HepG2 (cell line): ENCODE results near the gene ANKRD13D. TPM values are rescaled to one million over a fixed set of nuclear protein-coding genes. Genes with fewer than 3 reads are reported as not detected.
A peak's percentile ranks its signal among the peaks of the same experiment; 100 is the strongest.

Experiments
- AHR ChIP-seq: IDR thresholded peaks from 2 replicates; pipeline ENCODE4 v1.6.1; 2018; ENCODE audit warnings: missing genetic modification reagents, missing compliant biosample characterization
- BCL6 ChIP-seq: IDR thresholded peaks from 2 replicates; pipeline ENCODE4 v1.6.1; 2016; ENCODE audit warnings: missing genetic modification reagents, missing compliant biosample characterization
- KDM5A ChIP-seq: fragments of 200-600 bp; sonication (generic); IDR thresholded peaks from 2 replicates; pipeline ENCODE4 v1.7.0; 2018; ENCODE audit warnings: antibody characterized with exemption, mild to moderate bottlenecking, low read length, borderline replicate concordance
- MYNN ChIP-seq: sonication (generic); formaldehyde crosslinking; IDR thresholded peaks from 2 replicates; pipeline ENCODE4 v1.4.0; 2020; ENCODE audit warnings: mild to moderate bottlenecking, low read depth, missing genetic modification reagents
- NR1H2 ChIP-seq: sonication (generic); formaldehyde crosslinking; IDR thresholded peaks from 2 replicates; pipeline ENCODE4 v1.8.1; 2022; ENCODE audit warnings: low read depth, missing genetic modification reagents, borderline replicate concordance
- PBX3 ChIP-seq: sonication (generic); formaldehyde crosslinking; IDR thresholded peaks from 2 replicates; pipeline ENCODE4 v1.8.1; 2023; ENCODE audit warnings: missing genetic modification reagents, inconsistent platforms, borderline replicate concordance
- PITX1 ChIP-seq: sonication (generic); formaldehyde crosslinking; IDR thresholded peaks from 2 replicates; pipeline ENCODE4 v1.5.1; 2020; ENCODE audit warnings: mild to moderate bottlenecking, missing genetic modification reagents
- ZBTB43 ChIP-seq: sonication (generic); formaldehyde crosslinking; conservative IDR thresholded peaks from 2 replicates; pipeline ENCODE4 v1.4.0; 2020; ENCODE audit warnings: missing genetic modification reagents
- ZFY ChIP-seq: sonication (generic); formaldehyde crosslinking; IDR thresholded peaks from 2 replicates; pipeline ENCODE4 v1.4.0; 2020; ENCODE audit warnings: missing genetic modification reagents
- ZNF331 ChIP-seq: sonication (generic); formaldehyde crosslinking; IDR thresholded peaks from 2 replicates; pipeline ENCODE4 v1.4.0; 2020; ENCODE audit warnings: missing genetic modification reagents
- polyA plus RNA-seq, 8 experiments: library from polyadenylated mRNA; depleted of rRNA in 3 of 8; stranded (reverse) in 7 of 8; unstranded in 1 of 8; fragments of >200 nt; fragmentation: Illumina TruSeq in 4 of 8; extraction: Trizol in 4 of 8; gene quantifications; 2 replicates each; pipeline versions ENCODE4 v1.2.1 to v1.2.3, GENCODE V29; 2011 to 2016; ENCODE audit warnings: low read depth in 4 of 8, missing spikeins in 1 of 8, mixed read lengths in 1 of 8; ENCODE audit not compliant: insufficient read depth in 1 of 8
- total RNA-seq, 5 experiments: library from RNA; depleted of rRNA; stranded (reverse); fragments of >200 nt; fragmentation: Illumina TruSeq; extraction: Trizol; gene quantifications; 2 replicates each; pipeline ENCODE4 v1.2.3, GENCODE V29; 2016; ENCODE audit warnings: low read depth in 1 of 5
- TF ChIP-seq, protein P1 (sequence below): sonication (generic); formaldehyde crosslinking; IDR thresholded peaks from 2 replicates; pipeline ENCODE4; 2020; ENCODE audit warnings: missing genetic modification reagents, mild to moderate bottlenecking, borderline replicate concordance
- TF ChIP-seq, protein P2 (sequence below): sonication (generic); formaldehyde crosslinking; IDR thresholded peaks from one replicate; pipeline ENCODE4 v1.5.1; 2020; ENCODE audit warnings: mild to moderate bottlenecking, missing genetic modification reagents; ENCODE audit errors: not compliant biosample characterization
- TF ChIP-seq, protein P3 (sequence below): sonication (generic); formaldehyde crosslinking; IDR thresholded peaks from 2 replicates; pipeline ENCODE4 v1.4.0; 2020; ENCODE audit warnings: missing genetic modification reagents, borderline replicate concordance

ANKRD13D gene
- total and polyA plus RNA-seq, 2 of the 13 experiments (the other 11 are each of a cell fraction or from before 2014, with no cell fraction given): 18.6 to 27.3 TPM

GRCh38 chr11:67317888-67318555, 28.9 kb downstream of the ANKRD13D start (continued):
- TF ChIP-seq, protein P1, sequence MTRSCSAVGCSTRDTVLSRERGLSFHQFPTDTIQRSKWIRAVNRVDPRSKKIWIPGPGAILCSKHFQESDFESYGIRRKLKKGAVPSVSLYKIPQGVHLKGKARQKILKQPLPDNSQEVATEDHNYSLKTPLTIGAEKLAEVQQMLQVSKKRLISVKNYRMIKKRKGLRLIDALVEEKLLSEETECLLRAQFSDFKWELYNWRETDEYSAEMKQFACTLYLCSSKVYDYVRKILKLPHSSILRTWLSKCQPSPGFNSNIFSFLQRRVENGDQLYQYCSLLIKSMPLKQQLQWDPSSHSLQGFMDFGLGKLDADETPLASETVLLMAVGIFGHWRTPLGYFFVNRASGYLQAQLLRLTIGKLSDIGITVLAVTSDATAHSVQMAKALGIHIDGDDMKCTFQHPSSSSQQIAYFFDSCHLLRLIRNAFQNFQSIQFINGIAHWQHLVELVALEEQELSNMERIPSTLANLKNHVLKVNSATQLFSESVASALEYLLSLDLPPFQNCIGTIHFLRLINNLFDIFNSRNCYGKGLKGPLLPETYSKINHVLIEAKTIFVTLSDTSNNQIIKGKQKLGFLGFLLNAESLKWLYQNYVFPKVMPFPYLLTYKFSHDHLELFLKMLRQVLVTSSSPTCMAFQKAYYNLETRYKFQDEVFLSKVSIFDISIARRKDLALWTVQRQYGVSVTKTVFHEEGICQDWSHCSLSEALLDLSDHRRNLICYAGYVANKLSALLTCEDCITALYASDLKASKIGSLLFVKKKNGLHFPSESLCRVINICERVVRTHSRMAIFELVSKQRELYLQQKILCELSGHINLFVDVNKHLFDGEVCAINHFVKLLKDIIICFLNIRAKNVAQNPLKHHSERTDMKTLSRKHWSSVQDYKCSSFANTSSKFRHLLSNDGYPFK (CRISPR knock-in tag): peak; percentile 26; the same call in 1 of the 2 replicates
- no peak; the same call in 1 of the 2 replicates for TF ChIP-seq ZNF331 (CRISPR knock-in tag)
- TF ChIP-seq MYNN: no peak
- 0 out of 2 replicates have a peak, but pooled peaks have one; percentile 21 for TF ChIP-seq AHR (CRISPR knock-in tag)
- no peak for TF ChIP-seq ZBTB43 (CRISPR knock-in tag)
- TF ChIP-seq PITX1 (CRISPR knock-in tag): no peak
- TF ChIP-seq KDM5A: peak; percentile 17; the same call in 1 of the 2 replicates
- TF ChIP-seq, protein P2, sequence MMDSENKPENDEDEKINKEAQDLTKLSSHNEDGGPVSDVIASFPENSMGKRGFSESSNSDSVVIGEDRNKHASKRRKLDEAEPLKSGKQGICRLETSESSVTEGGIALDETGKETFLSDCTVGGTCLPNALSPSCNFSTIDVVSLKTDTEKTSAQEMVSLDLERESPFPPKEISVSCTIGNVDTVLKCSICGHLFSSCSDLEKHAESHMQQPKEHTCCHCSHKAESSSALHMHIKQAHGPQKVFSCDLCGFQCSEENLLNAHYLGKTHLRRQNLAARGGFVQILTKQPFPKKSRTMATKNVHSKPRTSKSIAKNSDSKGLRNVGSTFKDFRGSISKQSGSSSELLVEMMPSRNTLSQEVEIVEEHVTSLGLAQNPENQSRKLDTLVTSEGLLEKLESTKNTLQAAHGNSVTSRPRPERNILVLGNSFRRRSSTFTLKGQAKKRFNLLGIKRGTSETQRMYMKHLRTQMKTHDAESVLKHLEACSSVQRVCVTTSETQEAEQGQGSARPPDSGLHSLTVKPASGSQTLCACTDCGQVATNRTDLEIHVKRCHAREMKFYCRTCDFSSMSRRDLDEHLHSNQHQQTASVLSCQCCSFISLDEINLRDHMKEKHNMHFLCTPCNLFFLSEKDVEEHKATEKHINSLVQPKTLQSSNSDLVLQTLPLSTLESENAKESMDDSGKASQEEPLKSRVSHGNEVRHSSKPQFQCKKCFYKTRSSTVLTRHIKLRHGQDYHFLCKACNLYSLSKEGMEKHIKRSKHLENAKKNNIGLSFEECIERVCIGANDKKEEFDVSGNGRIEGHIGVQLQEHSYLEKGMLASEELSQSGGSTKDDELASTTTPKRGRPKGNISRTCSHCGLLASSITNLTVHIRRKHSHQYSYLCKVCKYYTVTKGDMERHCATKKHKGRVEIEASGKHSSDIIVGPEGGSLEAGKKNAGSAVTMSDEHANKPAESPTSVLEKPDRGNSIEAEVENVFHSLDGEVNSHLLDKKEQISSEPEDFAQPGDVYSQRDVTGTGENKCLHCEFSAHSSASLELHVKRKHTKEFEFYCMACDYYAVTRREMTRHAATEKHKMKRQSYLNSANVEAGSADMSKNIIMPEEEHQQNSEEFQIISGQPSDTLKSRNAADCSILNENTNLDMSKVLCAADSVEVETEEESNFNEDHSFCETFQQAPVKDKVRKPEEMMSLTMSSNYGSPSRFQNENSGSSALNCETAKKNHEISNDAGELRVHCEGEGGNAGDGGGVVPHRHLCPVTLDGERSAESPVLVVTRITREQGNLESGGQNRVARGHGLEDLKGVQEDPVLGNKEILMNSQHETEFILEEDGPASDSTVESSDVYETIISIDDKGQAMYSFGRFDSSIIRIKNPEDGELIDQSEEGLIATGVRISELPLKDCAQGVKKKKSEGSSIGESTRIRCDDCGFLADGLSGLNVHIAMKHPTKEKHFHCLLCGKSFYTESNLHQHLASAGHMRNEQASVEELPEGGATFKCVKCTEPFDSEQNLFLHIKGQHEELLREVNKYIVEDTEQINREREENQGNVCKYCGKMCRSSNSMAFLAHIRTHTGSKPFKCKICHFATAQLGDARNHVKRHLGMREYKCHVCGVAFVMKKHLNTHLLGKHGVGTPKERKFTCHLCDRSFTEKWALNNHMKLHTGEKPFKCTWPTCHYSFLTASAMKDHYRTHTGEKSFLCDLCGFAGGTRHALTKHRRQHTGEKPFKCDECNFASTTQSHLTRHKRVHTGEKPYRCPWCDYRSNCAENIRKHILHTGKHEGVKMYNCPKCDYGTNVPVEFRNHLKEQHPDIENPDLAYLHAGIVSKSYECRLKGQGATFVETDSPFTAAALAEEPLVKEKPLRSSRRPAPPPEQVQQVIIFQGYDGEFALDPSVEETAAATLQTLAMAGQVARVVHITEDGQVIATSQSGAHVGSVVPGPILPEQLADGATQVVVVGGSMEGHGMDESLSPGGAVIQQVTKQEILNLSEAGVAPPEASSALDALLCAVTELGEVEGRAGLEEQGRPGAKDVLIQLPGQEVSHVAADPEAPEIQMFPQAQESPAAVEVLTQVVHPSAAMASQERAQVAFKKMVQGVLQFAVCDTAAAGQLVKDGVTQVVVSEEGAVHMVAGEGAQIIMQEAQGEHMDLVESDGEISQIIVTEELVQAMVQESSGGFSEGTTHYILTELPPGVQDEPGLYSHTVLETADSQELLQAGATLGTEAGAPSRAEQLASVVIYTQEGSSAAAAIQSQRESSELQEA (CRISPR knock-in tag): peak; percentile 86
- TF ChIP-seq, protein P3, sequence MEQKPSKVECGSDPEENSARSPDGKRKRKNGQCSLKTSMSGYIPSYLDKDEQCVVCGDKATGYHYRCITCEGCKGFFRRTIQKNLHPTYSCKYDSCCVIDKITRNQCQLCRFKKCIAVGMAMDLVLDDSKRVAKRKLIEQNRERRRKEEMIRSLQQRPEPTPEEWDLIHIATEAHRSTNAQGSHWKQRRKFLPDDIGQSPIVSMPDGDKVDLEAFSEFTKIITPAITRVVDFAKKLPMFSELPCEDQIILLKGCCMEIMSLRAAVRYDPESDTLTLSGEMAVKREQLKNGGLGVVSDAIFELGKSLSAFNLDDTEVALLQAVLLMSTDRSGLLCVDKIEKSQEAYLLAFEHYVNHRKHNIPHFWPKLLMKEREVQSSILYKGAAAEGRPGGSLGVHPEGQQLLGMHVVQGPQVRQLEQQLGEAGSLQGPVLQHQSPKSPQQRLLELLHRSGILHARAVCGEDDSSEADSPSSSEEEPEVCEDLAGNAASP (CRISPR knock-in tag): 0 out of 2 replicates have a peak, but pooled peaks have one; percentile 1
- no peak for TF ChIP-seq PBX3 (CRISPR knock-in tag)
- no peak for TF ChIP-seq NR1H2 (CRISPR knock-in tag)
- peak; percentile 84 for TF ChIP-seq ZFY
- no peak for TF ChIP-seq BCL6
